Umbilical cord (tissue), 2 donors: ENCODE data around the gene SLFN12. TPM values are rescaled to one million over a fixed set of nuclear protein-coding genes. Genes with fewer than 3 reads are reported as not detected.
A peak's percentile ranks its signal among the peaks of the same experiment; 100 is the strongest.
"Not testable (repeated sequence)": the region's sequence is repeated elsewhere in the genome, so short reads cannot be mapped to it uniquely, and the experiment has no call there.

Experiments used
- DNase-seq: peaks from one replicate; pipeline ENCODE4 v3.0.0-alpha.2; 2015; ENCODE audit warnings: low spot score
- total RNA-seq: library from RNA; depleted of rRNA; stranded (reverse); fragments of >200 nt; gene quantifications from one replicate; pipeline ENCODE4 v1.2.3, GENCODE V29; 2014; ENCODE audit warnings: low replicate concordance; ENCODE audit not compliant: insufficient read depth

Gene SLFN12
- 31.8 TPM for total RNA-seq

DNA sequence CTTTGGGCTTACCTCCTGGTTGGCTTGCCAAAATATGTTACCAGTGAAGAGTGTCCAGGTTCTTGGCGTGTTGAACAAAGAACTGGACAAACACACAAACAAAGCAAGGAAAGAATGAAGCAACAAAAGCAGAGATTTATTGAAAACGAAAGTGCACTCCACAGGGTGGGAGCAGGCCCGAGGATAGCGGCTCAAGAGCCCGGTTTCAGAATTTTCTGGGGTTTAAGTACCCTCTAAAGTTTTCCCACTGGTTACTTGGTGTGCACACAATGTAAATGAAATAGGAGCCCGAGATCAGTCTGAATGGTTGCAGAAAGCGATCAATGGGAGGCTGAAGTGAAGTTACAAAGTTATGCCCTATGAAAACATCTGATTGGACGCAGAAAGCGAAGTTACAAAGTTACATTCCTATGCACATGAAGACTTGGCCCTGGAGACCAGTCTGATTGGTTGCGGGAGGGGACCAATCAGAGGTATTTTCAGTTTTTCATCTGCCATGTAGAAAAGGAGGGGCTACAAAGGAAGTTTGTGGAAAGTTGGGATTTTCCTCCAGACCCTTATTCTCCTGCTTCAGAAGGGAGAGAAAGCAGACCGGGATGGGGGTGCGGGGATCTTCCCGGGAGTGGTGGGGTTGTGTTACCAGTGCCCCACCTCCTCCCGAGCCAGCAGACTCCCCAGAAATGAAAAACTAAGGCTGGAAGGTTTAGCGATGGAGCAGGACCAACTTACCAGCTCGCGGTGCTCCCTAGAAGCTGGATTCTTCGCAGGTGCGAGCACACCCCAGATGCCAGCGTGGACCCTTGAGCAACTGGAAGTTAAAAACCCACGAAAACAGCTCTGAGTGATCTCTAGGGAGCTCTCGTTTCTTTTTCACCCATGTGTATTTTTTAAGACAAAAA lies at the start of gene SLFN12:
Gene SLFN12 (minus strand): TSS at position 325 of the 899 bp plus-strand sequence. CDS start 9,472 bp downstream, outside the sequence.
- peak; percentile 98 for DNase-seq

DNA sequence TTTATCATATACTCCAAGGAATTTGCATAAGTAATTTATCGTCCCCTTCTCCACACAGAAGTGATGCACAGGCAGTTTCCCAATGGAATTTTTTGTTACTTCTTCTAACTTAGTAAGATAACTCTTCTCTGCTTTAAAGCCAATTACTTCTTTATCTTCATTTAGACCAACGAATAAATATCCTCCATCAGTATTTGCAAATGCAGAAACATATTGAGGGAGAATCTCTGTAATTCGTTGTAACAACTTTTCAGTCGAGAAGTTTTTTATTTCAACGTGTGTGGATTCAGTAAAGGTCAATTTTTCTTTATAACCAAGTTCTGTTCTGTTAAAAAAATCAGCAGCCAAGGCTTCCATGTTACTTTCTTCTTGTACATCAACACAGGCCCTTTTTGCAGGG lies 47.0 kb upstream of the SLFN12 start:
- no peak for DNase-seq

DNA sequence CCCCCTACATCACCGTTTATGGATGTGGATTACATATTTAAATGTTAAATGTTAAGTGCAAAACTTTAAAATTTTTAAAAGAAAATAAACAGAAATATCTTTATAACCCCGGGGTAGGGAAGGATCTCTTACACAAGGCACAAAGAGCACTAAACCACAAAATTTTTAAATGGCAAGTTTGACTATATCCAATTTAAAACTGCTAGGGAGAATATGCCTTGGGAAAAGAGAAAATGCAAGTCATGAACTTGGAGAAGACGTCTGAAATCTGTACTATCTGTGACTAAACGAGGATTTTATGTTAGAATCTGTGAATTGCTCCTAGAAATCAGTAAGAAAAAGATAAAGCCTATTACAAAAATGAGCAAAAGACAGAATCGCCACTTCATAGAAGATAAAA lies 44.9 kb upstream of the SLFN12 start:
- no peak for DNase-seq

DNA sequence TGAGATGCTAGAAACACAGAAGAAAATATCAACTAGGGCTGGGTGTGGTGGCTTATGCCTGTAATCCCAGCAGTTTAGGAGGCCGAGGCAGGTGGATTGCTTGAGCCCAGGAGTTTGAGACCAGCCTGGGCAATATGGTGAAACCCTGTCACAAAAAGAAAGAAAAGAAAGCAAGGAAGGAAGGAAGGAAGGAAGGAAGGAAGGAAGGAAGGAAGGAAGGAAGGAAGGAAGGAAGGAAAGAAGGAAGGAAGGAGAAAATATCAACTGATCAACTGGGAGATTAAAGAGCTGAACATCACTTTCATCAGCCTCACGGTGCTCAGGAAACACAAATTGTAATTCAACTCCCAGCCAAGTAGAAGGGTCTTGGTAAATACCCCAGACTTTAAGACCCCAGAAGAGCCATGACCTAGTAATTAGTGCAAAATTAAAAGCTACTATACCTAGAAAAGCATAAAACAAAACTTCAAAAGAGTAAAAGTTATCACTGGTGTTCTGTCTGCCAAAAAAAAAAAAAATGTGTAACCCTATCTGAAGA lies 44.1 kb upstream of the SLFN12 start:
- DNase-seq: no peak

DNA sequence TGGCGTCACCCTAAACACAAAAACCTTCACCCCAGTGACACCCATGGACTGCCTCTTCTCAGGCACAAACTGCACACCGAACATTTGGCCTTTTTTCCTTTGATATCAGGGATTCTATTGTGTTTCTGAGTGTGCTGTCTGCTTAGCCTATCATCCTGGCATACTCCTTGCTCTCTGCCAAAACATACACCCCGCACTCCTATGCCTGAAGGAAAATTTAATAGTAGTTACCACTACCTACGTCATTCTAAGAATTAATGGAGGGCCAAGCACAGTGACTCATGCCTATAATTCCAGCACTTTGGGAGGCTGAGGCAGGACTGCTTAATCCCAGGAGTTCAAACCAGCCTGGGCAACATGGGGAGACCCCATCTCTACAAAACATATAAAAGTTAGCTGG lies 36.2 kb upstream of the SLFN12 start:
- DNase-seq: no peak

DNA sequence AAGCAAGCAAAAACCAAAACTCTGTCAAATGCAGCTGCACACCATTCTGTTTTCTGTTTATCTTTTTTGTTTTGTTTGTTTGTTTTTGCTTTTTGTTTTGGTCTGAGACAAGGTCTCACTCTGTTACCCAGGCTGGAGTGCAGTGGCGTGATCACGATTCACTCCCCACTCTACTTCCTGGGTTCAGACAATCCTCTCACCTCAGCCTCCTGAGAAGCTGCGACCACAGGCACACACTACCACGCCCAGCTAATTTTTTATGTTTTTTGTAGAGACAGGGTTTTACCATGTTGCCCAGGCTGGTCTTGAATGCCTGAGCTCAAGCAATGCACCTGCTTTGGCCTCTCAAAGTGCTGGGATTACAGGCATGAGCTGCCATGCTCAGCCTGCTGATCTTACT lies 35.5 kb upstream of the SLFN12 start:
- no peak for DNase-seq

DNA sequence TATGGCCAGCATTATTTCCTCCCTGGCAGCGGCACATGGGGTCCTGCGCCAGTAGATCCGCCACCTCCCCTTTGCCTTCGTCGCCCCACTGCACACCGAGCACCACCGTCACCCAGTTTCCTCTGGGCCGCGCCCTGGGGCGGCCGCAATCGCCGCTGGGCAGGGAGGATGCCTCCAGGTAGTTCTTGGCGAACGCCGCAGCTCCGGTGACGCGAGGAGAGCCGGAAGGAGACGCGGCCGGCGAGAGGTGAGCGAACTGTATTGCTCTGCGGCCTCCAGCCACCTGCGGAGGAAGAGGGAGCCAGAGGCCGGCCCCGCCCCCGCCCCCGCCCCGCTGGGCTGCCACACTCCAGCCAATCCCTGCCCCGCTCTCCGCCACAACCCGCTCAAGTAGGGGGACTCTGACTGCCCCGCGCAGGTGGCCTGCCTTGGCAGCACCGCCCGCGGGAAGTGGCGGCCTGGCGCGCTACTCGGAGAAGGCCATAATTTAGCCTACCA lies 28.1 kb upstream of the SLFN12 start:
- DNase-seq: no peak

DNA sequence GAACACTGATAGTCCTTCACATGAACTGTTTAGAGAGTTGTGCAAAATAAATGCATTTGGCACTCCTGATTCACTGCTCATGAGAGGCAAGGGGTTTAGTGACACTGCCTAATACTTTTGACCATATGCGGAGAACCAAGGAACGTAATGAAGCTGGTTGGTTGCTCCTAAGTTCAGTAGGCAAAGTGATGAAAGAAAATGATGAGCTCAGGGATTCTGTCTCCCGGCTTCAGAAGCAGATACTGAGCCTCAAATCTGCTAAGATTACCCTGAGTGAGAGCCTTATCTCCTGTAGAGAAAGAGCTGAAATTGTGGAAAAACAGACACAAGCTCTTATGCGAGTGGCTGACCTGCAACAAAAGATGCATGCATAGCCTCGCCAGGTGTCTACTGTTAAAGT lies 21.7 kb upstream of the SLFN12 start:
- DNase-seq: peak; percentile 35

DNA sequence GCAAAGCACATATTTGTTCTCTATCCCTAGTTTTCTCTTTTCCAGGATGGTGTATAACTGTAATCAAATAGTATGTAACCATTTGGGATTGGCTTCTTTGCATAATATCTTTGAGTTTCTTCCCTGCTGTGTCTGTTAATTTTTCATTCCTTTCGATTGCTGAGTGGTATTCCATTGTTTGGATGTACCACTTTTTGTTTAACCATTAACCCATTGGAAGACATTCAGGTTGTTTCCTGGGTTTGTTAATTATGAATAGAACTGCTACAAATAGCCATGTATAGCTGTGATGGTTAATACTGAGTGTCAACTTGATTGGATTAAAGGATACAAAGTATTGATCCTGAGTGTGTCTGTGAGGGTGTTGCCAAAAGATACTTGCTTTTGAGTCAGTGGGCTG lies 20.9 kb upstream of the SLFN12 start:
- no peak for DNase-seq

DNA sequence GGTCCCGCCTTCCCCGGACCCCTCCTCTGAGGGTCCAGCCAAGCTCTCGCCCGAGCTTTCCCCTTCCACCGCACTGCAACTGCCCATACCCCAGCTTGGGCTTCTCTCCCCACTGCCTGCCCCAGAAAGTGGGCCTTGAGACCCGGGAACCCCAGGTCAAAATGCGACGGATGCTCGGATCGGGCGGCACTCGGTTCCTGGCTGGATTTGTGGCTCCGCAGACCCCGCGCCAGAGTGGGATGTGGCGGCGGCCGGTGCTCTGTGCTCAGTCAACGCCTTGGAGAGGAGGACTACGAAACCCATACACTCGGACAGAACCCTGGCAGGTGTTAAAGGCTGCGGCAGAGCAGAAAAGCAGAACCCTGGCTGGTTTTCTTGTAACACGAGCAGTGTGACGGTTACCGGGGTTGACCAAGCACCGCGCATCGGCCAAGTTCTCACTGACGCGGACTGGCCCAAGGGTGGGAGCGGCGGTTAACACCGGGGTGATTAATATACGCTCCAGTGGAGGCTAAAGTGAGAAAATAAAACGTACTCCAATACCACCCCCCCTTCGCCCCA lies 17.2 kb upstream of the SLFN12 start:
- DNase-seq: peak; percentile 6

DNA sequence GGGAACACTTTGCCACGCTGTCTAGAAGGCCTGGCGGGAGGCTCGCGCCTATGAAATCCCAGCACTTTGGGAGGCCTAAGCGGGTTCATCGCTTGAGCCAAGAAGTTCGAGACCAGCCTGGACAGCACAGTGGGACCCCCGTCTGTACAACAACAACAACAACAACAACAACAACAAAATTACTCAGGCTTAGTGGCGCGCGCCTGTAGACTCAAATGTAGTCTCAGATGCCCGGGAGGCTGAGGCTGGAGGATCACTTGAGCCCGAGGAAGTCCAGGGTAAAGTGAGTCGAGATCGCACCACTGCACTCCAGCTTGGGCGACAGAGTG lies 16.6 kb upstream of the SLFN12 start:
- no peak for DNase-seq

DNA sequence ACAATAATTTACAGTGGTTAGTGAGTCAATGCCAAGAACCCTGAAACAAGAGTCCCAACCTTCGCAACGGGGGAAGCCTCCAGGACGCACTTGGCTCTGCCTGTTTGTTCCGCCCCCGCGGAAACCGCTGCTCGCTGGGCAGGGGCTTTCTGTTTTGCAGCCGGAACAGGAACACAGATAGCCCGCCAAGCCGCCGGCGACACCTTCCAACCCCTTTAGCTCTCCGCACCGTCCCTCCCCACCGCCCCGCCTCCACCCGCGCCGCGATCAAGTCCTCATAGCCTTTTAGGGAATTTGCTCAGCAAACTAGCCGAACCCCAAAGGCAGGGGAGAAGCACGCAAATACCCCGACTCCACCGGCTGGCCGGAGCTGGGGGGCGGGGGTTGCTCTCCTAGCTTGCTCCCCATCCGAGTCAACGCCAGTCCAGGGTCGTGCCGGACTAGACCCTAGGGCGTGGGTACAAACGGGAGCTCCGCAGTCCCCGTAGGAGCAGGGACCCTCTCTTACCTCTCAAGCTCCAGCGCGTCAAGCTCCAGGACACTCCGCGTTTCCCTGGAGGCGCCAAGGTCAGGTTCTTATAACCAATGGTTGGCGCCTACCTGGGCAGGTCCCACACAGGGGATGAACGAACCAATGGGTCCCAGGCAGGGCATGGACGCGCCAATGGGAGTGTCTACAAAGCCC lies 16.1 kb upstream of the SLFN12 start, which contains the start of gene SLFN13:
Gene SLFN13 (minus strand): TSS at position 553 of the 685 bp plus-strand sequence. CDS start 3,086 bp downstream, outside the sequence.
- peak; percentile 48 for DNase-seq

DNA sequence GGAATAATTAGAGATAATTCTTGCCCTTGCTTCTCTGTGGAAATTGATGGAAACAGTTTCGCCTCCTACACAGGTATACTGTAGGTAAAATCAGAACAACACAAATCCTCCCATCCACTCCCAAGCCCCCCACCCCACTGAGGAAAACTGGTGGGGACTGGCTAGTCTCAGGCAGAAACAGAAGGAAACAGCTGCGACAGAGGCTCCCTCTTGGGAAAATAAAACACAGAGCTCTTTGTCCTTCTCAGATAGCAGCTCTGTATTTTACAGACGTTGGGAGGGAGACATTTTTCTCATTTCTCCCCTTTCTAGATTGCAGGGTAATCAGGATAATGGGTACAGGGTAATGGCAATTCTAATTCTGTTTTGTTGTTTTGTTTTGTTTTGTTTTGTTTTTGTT lies 15.2 kb upstream of the SLFN12 start:
- DNase-seq: no peak

DNA sequence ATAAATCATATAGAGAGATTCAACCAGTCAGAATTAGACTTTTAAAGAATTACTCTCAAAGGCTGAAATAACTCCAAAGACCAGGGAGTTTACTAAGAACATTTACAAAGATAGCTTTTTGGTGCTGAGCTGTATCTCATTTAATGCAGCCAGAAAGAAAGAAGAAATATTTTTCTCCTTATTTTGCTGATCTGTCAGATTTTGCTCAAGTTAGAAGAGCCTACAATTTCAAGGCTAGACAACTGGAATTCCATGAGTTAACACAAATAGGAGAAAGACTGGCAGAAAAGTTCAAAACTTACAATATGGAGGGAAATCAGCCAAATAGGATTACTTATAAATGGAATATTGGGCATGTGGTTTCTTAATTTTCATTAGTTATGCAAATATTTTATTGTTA lies 6.1 kb upstream of the SLFN12 start:
- DNase-seq: no peak

DNA sequence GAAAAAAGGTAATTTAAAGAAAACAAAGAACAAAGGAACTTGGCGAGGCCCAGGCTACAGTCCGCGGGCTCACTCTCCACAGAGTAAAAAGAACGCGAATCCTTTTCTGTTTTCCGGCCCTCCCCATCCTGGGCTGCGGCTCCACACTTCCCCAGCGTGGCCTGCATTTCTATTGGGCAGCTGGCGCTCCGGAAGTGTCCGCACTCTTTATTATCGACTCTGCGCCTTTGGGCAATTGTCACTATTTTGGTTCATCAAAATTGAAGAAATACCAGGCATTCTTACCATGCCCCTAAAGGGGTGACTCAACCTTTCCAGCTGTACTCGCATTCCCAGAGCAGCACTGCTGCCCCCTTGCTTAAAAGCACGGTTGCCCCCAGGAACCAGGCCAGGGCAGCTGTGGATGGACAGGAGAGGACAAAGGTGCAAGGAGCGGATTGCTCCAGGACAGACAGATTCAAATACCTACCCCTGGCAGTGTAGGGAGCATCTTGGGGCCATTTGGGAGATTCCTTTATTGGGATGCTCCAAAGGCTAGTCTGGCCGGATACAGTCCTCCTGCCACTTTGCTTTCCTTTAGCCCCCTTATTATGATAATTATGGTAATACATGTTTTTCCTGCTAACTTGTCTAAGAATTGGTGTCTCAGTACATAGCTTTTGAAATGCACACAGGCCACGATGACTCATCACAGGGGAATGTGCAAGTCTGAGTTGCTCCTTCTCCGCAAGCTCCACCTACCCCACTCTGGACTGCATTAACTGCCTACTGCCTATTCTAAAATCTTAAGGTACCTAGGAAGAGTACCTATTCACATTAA lies 985 bp upstream of the SLFN12 start:
- DNase-seq: peak; percentile 99

DNA sequence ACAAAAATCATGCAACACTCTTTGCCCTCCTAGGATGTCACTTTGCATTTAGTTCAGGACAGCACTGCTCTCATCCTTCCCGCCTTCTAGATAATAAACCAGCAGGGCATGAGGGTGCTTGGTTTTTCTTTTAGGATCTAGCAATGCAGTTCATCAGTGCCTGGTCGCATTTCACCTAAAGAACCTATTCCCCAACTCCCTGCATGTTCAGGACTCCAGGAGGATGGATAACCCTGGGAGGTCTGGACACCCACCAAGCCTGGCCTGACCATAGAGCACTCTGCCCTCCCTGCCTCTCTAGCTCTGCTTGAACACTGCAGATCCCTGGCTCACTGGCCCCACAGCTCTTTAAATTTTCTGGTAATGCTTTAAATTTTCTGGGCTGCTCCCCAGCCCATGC lies 2.6 kb downstream of the SLFN12 start:
- no peak for DNase-seq

DNA sequence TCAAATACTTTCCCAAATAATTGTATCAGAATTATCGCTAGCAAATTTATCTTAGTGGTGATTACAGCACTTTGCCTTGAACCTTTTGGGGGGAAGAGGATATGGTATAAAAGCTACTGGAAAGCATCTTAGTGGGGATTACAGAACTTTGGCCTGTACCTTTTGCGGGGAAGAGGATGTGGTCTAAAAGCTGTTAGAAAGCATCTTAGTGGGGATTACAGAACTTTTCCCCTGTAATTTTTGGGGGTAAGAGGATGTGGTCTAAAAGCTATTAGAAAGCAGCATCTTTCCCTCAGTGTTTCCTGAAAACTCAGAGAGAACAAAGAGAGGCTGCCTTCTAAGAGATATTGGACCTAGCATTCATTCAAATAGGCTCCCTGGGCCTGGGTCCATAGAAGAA lies 4.1 kb downstream of the SLFN12 start:
- DNase-seq: no peak

DNA sequence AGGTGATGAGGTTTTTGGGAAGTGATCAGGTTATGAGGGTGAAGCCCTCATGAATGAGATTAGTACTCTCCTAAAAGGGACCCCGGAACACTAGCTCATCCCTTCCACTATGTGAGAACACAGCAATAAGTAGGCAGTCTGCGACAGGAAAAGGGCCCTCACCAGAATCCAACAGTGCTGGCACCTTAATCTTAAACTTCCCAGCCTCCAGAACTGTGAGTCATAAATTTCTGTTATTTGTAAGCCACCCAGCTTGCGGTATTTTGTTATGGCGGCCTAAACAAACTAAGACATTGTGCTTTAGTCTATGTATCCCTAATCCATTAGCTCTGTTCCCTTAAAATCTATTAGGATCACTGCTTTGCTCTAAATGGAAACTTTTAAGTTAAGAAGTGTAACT lies 8.5 kb downstream of the SLFN12 start:
- no peak for DNase-seq

DNA sequence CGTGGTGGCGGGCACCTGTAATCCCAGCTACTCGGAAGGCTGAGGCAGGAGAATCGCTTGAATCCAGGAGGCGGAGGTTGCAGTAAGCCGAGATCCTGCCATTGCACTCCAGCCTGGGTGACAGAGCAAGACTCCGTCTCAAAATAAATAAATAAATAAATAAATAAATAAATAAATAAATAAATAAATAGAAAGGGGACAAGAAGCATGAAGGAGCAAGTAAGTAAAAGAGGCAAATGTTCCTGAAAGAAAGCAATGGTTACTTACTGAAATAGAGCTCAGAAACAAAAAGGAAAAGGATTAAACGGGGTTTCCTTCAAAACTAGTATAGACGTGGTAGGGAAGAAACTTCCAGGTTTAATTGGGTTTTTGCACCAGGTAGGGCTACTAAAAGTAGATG lies 11.2 kb downstream of the SLFN12 start:
- DNase-seq: not testable (repeated sequence)

DNA sequence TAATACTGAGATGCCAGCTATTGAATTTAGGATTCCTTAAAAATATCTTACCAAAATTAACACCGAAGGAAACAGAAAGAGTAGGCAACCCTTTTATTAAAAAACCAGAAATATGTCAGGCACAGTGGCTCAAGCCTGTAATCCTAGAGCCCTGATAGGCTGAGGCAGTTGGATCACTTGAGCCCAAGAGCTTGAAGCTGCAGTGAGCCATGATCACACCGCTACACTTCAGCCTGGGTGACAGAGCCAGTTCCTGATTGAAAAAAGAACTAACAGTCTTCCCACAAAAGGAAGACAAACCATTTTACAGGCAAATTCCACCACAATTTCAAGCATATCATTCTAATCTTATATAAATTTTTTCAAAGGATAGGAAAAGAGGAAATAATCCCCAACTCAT lies 15.6 kb downstream of the SLFN12 start:
- DNase-seq: no peak

DNA sequence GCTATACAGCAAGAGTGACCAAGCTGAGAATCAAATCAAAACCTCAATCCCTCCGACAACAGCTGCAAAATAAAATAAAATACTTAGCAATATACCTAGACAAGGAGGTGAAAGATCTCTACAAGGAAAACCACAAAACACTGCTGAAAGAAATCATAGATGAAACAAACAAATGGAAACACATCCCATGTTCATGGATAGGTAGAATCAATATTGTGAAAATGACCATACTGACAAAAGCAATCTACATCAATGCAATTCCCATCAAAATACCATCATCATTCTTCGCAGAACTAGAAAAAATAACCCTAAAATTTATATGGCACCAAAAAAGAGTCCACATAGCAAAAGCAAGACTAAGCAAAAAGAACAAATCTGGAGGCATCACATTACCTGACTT lies 17.6 kb downstream of the SLFN12 start:
- DNase-seq: not testable (repeated sequence)
